ENCODE data around the gene ZCCHC7.

ZCCHC7 gene

GRCh38 chr9:37329576-37329975, 209.2 kb downstream of the ZCCHC7 start:
- DNase-seq (ENCODE audit: extremely low read depth, low read depth), result no peak
- peak; percentile 34 for TF ChIP-seq CTCF (IDR thresholded peaks at IDR 0.05; ENCODE audit: low read depth, low read length)

GRCh38 chr9:37331871-37332270, 211.5 kb downstream of the ZCCHC7 start:
- TF ChIP-seq CTCF (IDR thresholded peaks at IDR 0.05; ENCODE audit: low read depth, low read length), result no peak
- no peak for DNase-seq (ENCODE audit: extremely low read depth, low read depth)

DNA sequence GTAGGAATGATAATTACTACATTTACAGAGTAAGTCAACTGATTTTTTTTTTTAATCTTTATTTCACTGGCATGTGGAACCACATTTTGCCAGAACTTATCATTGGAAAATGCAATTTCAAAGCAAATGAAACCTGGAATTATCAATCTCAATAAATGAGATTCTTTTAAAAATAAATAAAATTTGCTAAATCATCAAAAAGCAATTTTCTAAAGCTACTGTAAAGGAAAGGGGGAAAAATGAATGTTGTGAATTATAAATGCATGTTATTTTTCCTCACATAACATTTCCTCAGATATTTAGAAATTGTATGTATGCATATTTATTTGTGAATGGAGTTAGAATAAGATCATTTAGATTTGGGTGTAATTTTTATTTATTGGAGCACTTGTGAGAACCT, 212.2 kb downstream of the ZCCHC7 start:
- no peak for DNase-seq (ENCODE audit: extremely low read depth, low read depth)
- no peak for TF ChIP-seq CTCF (IDR thresholded peaks at IDR 0.05; ENCODE audit: low read depth, low read length)

DNA sequence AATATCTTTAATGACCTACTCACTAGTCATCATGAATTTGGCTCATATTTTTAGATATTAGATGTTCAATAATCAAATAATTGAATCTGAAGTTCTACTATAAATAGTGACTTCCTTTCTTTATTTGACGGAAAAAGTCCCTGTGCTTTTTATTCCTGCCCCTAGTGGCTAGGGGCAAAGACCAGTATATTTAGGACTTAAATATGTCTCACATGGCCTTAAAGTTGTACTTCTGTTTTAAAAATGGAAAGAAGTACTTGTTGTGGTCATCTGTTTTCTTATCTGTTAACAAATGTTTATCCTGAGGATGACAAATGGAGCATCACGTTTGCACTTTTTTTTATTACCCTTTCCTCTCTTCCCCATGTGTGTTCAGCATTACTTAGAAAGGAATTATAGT, 212.9 kb downstream of the ZCCHC7 start:
- no peak for DNase-seq (ENCODE audit: extremely low read depth, low read depth)
- TF ChIP-seq CTCF (IDR thresholded peaks at IDR 0.05; ENCODE audit: low read depth, low read length), result no peak

DNA sequence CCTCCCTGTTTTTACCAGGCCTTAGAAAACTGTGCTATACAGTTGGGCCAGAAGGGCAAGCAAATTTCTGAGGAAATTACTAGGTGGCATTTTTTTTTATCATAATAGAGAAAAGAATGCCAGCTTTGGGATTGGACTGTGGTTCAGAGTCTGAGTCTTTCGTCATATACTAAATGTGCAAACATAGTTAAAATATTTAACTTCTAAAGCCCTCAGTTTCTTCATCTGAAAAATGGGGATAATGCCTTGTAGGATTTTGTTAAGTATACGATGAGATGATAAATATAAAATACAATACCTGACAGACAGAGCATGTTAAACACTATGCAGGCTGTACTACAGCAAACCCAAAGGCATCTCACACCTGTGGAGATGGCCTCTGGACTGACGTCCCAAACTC, 214.9 kb downstream of the ZCCHC7 start:
- TF ChIP-seq CTCF (IDR thresholded peaks at IDR 0.05; ENCODE audit: low read depth, low read length), result no peak
- no peak for DNase-seq (ENCODE audit: extremely low read depth, low read depth)

- no peak for TF ChIP-seq CTCF (IDR thresholded peaks at IDR 0.05; ENCODE audit: low read depth, low read length)
Observed at GRCh38 chr9:37336150-37336549, 215.8 kb downstream of the ZCCHC7 start.

DNA sequence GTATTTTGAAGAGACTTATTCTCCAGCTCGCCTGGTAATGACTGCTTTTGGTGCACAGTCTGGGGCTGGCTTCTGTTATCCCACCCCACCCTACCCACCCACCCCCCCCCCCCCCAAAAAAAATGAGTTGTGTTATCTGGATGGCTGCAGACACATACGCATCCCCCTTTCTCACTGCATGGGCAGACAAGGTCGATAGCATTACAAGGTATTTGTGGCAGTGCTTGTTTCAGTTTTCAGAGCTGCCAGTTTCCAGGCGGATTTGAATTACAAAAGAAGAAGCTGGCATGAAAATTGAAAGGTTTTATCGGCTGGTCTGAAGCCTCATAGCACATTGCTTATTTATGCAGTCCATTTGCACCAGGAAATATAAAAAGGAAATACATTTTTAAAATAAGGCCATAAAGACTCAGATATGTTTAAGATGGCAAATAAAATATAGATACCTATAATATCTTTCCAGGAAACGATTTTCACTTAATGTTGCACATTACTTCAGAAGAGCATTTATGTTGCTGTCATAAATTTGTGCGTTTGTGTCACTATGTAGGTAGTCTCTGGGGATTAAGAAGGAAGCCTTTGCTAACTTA, 217.0 kb downstream of the ZCCHC7 start:
- no peak for TF ChIP-seq CTCF (IDR thresholded peaks at IDR 0.05; ENCODE audit: low read depth, low read length)
- DNase-seq (ENCODE audit: extremely low read depth, low read depth), result no peak

More at GRCh38 chr9:37336150-37336549, 215.8 kb downstream of the ZCCHC7 start:
- DNase-seq (ENCODE audit: extremely low read depth, low read depth), result no peak
